Activated naive CD4-positive, alpha-beta T cell treated with Interleukin-2 at 50 U/mL for 16 hours (primary cell): ENCODE measurements around the gene SLC25A24.
"Not testable (repeated sequence)": the region's sequence is repeated elsewhere in the genome, so short reads cannot be mapped to it uniquely, and the experiment has no call there.

Experiments
- DNase-seq: peaks from one replicate; pipeline ENCODE4 v3.0.0-alpha.2; 2020

Gene SLC25A24

GRCh38 chr1:108194051-108194450 is 6.1 kb downstream of the SLC25A24 start:
- no peak for DNase-seq

GRCh38 chr1:108193333-108193732 is 6.8 kb downstream of the SLC25A24 start:
- no peak for DNase-seq

GRCh38 chr1:108192581-108192980 is 7.6 kb downstream of the SLC25A24 start:
- DNase-seq = no peak

GRCh38 chr1:108190686-108191416 is 9.3 kb downstream of the SLC25A24 start:
- DNase-seq = no peak

GRCh38 chr1:108190001-108190634 is 10.0 kb downstream of the SLC25A24 start:
- no peak for DNase-seq

- DNase-seq = no peak
Observed at GRCh38 chr1:108188801-108189200, 11.3 kb downstream of the SLC25A24 start.

GRCh38 chr1:108182959-108183700 is 17.0 kb downstream of the SLC25A24 start:
- DNase-seq = no peak

GRCh38 chr1:108179018-108179417 is 21.1 kb downstream of the SLC25A24 start:
- DNase-seq = no peak

GRCh38 chr1:108162409-108162808 is 37.7 kb downstream of the SLC25A24 start:
- DNase-seq = not testable (repeated sequence)

- not testable (repeated sequence) for DNase-seq
Observed at GRCh38 chr1:108159951-108160350, 40.2 kb downstream of the SLC25A24 start.

- no peak for DNase-seq
Observed at GRCh38 chr1:108158893-108159453, 41.2 kb downstream of the SLC25A24 start.

- no peak for DNase-seq
Observed at GRCh38 chr1:108154314-108154713, 45.8 kb downstream of the SLC25A24 start.

- DNase-seq = no peak
Observed at GRCh38 chr1:108152782-108153222, 47.3 kb downstream of the SLC25A24 start.

GRCh38 chr1:108151548-108151947 is 48.6 kb downstream of the SLC25A24 start:
- no peak for DNase-seq

- DNase-seq = no peak
Observed at GRCh38 chr1:108149796-108150467, 50.2 kb downstream of the SLC25A24 start.

GRCh38 chr1:108144569-108144968 is 55.6 kb downstream of the SLC25A24 start:
- not testable (repeated sequence) for DNase-seq

- no peak for DNase-seq
Observed at GRCh38 chr1:108142773-108143394, 57.3 kb downstream of the SLC25A24 start.

GRCh38 chr1:108142258-108142657 is 57.9 kb downstream of the SLC25A24 start:
- no peak for DNase-seq

GRCh38 chr1:108141621-108142020 is 58.5 kb downstream of the SLC25A24 start:
- DNase-seq = no peak

- no peak for DNase-seq
Observed at GRCh38 chr1:108140936-108141335, 59.2 kb downstream of the SLC25A24 start.

- DNase-seq = no peak
Observed at GRCh38 chr1:108140177-108140576, 60.0 kb downstream of the SLC25A24 start.

GRCh38 chr1:108139555-108139954 is 60.6 kb downstream of the SLC25A24 start:
- not testable (repeated sequence) for DNase-seq
